ENCODE measurements around the gene GRM4. TPM values are rescaled to one million over a fixed set of nuclear protein-coding genes. Genes with fewer than 3 reads are reported as not detected.

GRM4 gene
- total RNA-seq, 4 donors from 2014 or later: 0.35 to 2.2 TPM; not detected in 2

GRCh38 chr6:34079899-34080298 is 66.0 kb downstream of the GRM4 start:
- Histone ChIP-seq H3K27ac (no peak overlapping the region), H3K36me3 (no peaks in the 10 kb centered on the region), H3K9me3 (no peaks in the 10 kb centered on the region), H3K4me1 (no peaks in the 10 kb centered on the region), H3K27me3 (no peaks in the 10 kb centered on the region), H3K4me3 (no peak overlapping the region)
- no peak for DNase-seq
- TF ChIP-seq POLR2A (IDR thresholded peaks at IDR 0.05): no peak
- TF ChIP-seq, protein P1, sequence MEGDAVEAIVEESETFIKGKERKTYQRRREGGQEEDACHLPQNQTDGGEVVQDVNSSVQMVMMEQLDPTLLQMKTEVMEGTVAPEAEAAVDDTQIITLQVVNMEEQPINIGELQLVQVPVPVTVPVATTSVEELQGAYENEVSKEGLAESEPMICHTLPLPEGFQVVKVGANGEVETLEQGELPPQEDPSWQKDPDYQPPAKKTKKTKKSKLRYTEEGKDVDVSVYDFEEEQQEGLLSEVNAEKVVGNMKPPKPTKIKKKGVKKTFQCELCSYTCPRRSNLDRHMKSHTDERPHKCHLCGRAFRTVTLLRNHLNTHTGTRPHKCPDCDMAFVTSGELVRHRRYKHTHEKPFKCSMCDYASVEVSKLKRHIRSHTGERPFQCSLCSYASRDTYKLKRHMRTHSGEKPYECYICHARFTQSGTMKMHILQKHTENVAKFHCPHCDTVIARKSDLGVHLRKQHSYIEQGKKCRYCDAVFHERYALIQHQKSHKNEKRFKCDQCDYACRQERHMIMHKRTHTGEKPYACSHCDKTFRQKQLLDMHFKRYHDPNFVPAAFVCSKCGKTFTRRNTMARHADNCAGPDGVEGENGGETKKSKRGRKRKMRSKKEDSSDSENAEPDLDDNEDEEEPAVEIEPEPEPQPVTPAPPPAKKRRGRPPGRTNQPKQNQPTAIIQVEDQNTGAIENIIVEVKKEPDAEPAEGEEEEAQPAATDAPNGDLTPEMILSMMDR (IDR thresholded peaks at IDR 0.05): no peak
- intact Hi-C loops (cut with DNase I; ENCODE audit: low total_unique reads): no loop called here

- TF ChIP-seq, protein P1 (IDR thresholded peaks at IDR 0.05): no peak
- TF ChIP-seq POLR2A (IDR thresholded peaks at IDR 0.05): no peak
- no peak overlapping the region for H3K4me3 ChIP-seq
- H3K27ac ChIP-seq: no peak overlapping the region
- H3K9me3 ChIP-seq: no peaks in the 10 kb centered on the region
- no peaks in the 10 kb centered on the region for H3K27me3 ChIP-seq
- intact Hi-C loops (cut with DNase I; ENCODE audit: low total_unique reads): no loop called here
- no peaks in the 10 kb centered on the region for H3K4me1 ChIP-seq
- H3K36me3 ChIP-seq: no peaks in the 10 kb centered on the region
- no peak for DNase-seq
Observed at GRCh38 chr6:34075906-34076305, 70.0 kb downstream of the GRM4 start.

GRCh38 chr6:34074064-34074742 is 71.7 kb downstream of the GRM4 start:
- no peak overlapping the region for H3K4me3 ChIP-seq
- no peak for DNase-seq
- TF ChIP-seq, protein P1 (IDR thresholded peaks at IDR 0.05): no peak
- TF ChIP-seq POLR2A (IDR thresholded peaks at IDR 0.05): no peak
- intact Hi-C loops (cut with DNase I; ENCODE audit: low total_unique reads): no loop called here
- no peaks in the 10 kb centered on the region for H3K9me3 ChIP-seq
- no peaks in the 10 kb centered on the region for H3K36me3 ChIP-seq
- no peak overlapping the region for H3K27ac ChIP-seq
- H3K27me3 ChIP-seq: no peaks in the 10 kb centered on the region
- no peaks in the 10 kb centered on the region for H3K4me1 ChIP-seq

GRCh38 chr6:34073540-34073939 is 72.3 kb downstream of the GRM4 start:
- H3K36me3 ChIP-seq: no peaks in the 10 kb centered on the region
- H3K27me3 ChIP-seq: no peaks in the 10 kb centered on the region
- no peak overlapping the region for H3K4me3 ChIP-seq
- H3K9me3 ChIP-seq: no peaks in the 10 kb centered on the region
- intact Hi-C loops (cut with DNase I; ENCODE audit: low total_unique reads): no loop called here
- TF ChIP-seq, protein P1 (IDR thresholded peaks at IDR 0.05): no peak
- TF ChIP-seq POLR2A (IDR thresholded peaks at IDR 0.05): no peak
- DNase-seq: no peak
- H3K4me1 ChIP-seq: no peaks in the 10 kb centered on the region
- H3K27ac ChIP-seq: no peak overlapping the region

GRCh38 chr6:34072727-34073126 is 73.2 kb downstream of the GRM4 start:
- no peak for DNase-seq
- intact Hi-C loops (cut with DNase I; ENCODE audit: low total_unique reads): no loop called here
- H3K9me3 ChIP-seq: no peaks in the 10 kb centered on the region
- H3K27me3 ChIP-seq: no peaks in the 10 kb centered on the region
- H3K4me3 ChIP-seq: no peak overlapping the region
- no peaks in the 10 kb centered on the region for H3K36me3 ChIP-seq
- no peak overlapping the region for H3K27ac ChIP-seq
- TF ChIP-seq, protein P1 (IDR thresholded peaks at IDR 0.05): no peak
- TF ChIP-seq POLR2A (IDR thresholded peaks at IDR 0.05): no peak
- no peaks in the 10 kb centered on the region for H3K4me1 ChIP-seq

Data from uterus (tissue), 4 donors.